Psoas muscle (tissue), 8 donors: ENCODE measurements around the gene ABHD5. TPM values are rescaled to one million over a fixed set of nuclear protein-coding genes. Genes with fewer than 3 reads are reported as not detected.

Source experiments
- ATAC-seq, 4 donors: fragments of 200-7000 bp; cut with Tn5 transposase; one replicate each; pipeline ENCODE4 v1.9.1; 2020; ENCODE audit warnings: moderate library complexity in 3 of 4, mild to moderate bottlenecking in 2 of 4
- DNase-seq, 2 donors: peaks; one replicate each; pipeline ENCODE4 v3.0.0-alpha.2; 2020
- H3K27ac ChIP-seq: fragments of 200-600 bp; one replicate; pipeline ENCODE4 v1.8.0; 2022
- H3K27me3 ChIP-seq, 3 donors: fragments of 200-600 bp in 1 of 3; one replicate each; pipeline versions ENCODE4 v1.6.1 to v1.8.0; 2013 to 2022; ENCODE audit warnings: low read length in 2 of 3, mild to moderate bottlenecking in 2 of 3, moderate library complexity in 1 of 3; ENCODE audit not compliant: insufficient read depth in 3 of 3
- H3K36me3 ChIP-seq, 2 donors: fragments of 200-600 bp in 1 of 2; one replicate each; pipeline versions ENCODE4 v1.6.1 to v1.8.0; 2013 to 2022; ENCODE audit warnings: low read depth in 1 of 2, mild to moderate bottlenecking in 1 of 2, moderate library complexity in 1 of 2; ENCODE audit not compliant: insufficient read depth in 1 of 2
- H3K4me1 ChIP-seq: fragments of 200-600 bp; one replicate; pipeline ENCODE4 v1.8.0; 2022
- H3K4me3 ChIP-seq: fragments of 200-600 bp; one replicate; pipeline ENCODE4 v1.8.0; 2022; ENCODE audit warnings: mild to moderate bottlenecking
- H3K9me3 ChIP-seq: fragments of 200-600 bp; one replicate; pipeline ENCODE4 v1.8.0; 2022
- CTCF ChIP-seq: fragments of 200-600 bp; IDR thresholded peaks from one replicate; pipeline ENCODE4 v1.8.0; 2022; ENCODE audit warnings: antibody characterized with exemption
- WGBS, 3 donors: extraction: QIAGEN DNeasy Blood & Tissue Kit; methylation state at CpG; one replicate each; pipeline versions ENCODE4 v1.1.6 to v1.1.7; 2013; 5-methylcytosine and 5-hydroxymethylcytosine counted together
- intact Hi-C, 2 donors: fragments of 100-400 bp; cut with DNase I; formaldehyde crosslinking; loops; one replicate each; pipeline versions ENCODE4 v1.11.0 to v1.14.2; 2022
- polyA plus RNA-seq, 3 donors: library from polyadenylated mRNA; stranded (reverse); fragments of 200-250 nt; gene quantifications; one replicate each; pipeline ENCODE4 v1.2.3, GENCODE V29; 2013
- total RNA-seq, 4 donors: library from RNA; stranded (reverse); fragmentation: NEBNext Ultra II Directional in 2 of 4; extraction: Animal tissue kit (Norgen Biotek cat#: 25700) in 2 of 4; gene quantifications; one replicate each; pipeline versions ENCODE4 v1.2.1 to v1.2.4, GENCODE V29; 2021 to 2023
- donor health status: healthy with polysubstance abuse.
- donor health status: DM: no; HTN: no; CAD: no; lungs with moderate emphysema.
- donor health status: Bipolar disorder and iron deficiency.
- donor health status: healthy.
- donor health status: DM: yes; HTN: yes; CAD: no.
- donor health status: DM: no; HTN: no; CAD: no.
- donor health status: DM: no; HTN: no; CAD: no.
- donor health status: DM: yes; HTN: yes; CAD: no.

The ABHD5 gene
- total and polyA plus RNA-seq, 7 donors = 16.1 to 69.4 (median 29.6) TPM

- intact Hi-C loops = loop anchor here in 1 of 2 donors (5.0 kb wide), 1 partner anchor 62 kb away; the partner anchor contains the start of gene ABHD5
- H3K27me3 ChIP-seq = no peaks in the 10 kb centered on the region
- peak overlapping the region; percentile 64 for H3K27ac ChIP-seq
- peaks cover 25% of the 10 kb centered on the region for H3K4me1 ChIP-seq
- H3K36me3 ChIP-seq = no peaks in the 10 kb centered on the region
- ATAC-seq (peak; percentile 86 to 88 (median 87)), DNase-seq (no peak)
- H3K9me3 ChIP-seq = no peaks in the 10 kb centered on the region
- TF ChIP-seq CTCF = no peak
- WGBS, 3 donors = 29 to 37% (median 36%) methylated on average over 5 of the region's 5 CpGs
- no peak overlapping the region for H3K4me3 ChIP-seq
Measured at GRCh38 chr3:43753741-43754715, 63.3 kb downstream of the ABHD5 start.

- DNase-seq (no peak), ATAC-seq (no peak)
- Histone ChIP-seq H3K36me3 (no peaks in the 10 kb centered on the region), H3K9me3 (no peaks in the 10 kb centered on the region), H3K4me3 (no peak overlapping the region), H3K27me3 (no peaks in the 10 kb centered on the region), H3K4me1 (peaks cover 36% of the 10 kb centered on the region), H3K27ac (no peak overlapping the region)
- TF ChIP-seq CTCF = no peak
- 79 to 87% (median 83%) methylated on average over 8 of the region's 8 CpGs for WGBS, 3 donors
- intact Hi-C loops = no loop called here
Measured at GRCh38 chr3:43755516-43756200, 64.9 kb downstream of the ABHD5 start.

GRCh38 chr3:43757666-43758321 lies 67.1 kb downstream of the ABHD5 start:
- intact Hi-C loops = no loop called here
- 95 to 98% (median 96%) methylated on average over 2 of the region's 2 CpGs for WGBS, 3 donors
- no peak overlapping the region for H3K27ac ChIP-seq
- H3K27me3 ChIP-seq = no peaks in the 10 kb centered on the region
- no peaks in the 10 kb centered on the region for H3K36me3 ChIP-seq
- H3K4me1 ChIP-seq = peaks cover 36% of the 10 kb centered on the region
- ATAC-seq (no peak), DNase-seq (no peak)
- H3K9me3 ChIP-seq = no peaks in the 10 kb centered on the region
- no peak for TF ChIP-seq CTCF
- H3K4me3 ChIP-seq = no peak overlapping the region

- Histone ChIP-seq H3K27ac (peak overlapping the region; percentile 75), H3K4me1 (peaks cover 30% of the 10 kb centered on the region), H3K9me3 (no peaks in the 10 kb centered on the region), H3K36me3 (no peaks in the 10 kb centered on the region), H3K27me3 (no peaks in the 10 kb centered on the region), H3K4me3 (no peak overlapping the region)
- TF ChIP-seq CTCF = no peak
- DNase-seq = no peak
- peak; percentile 7 to 41 (median 16) for ATAC-seq
- intact Hi-C loops = no loop called here
- 26 to 34% (median 31%) methylated on average over 4 of the region's 4 CpGs for WGBS, 3 donors
Measured at GRCh38 chr3:43758592-43759225, 68.0 kb downstream of the ABHD5 start.
